DOHH2 (cell line): ENCODE data around the gene FBRSL1.

Experiments used
- H3F3A ChIP-seq: fragments of 200-600 bp; sonication (generic), shearing (Covaris generic); 2 replicates; pipeline ENCODE4 v1.6.0; 2016; ENCODE audit warnings: antibody characterized with exemption, mild to moderate bottlenecking; ENCODE audit not compliant: control insufficient read depth, insufficient read depth
- H3K27ac ChIP-seq: fragments of 200-600 bp; sonication (generic); 2 replicates; pipeline ENCODE4 v1.5.1; 2014; ENCODE audit warnings: low read depth, mild to moderate bottlenecking, low read length, moderate library complexity
- H3K27me3 ChIP-seq: fragments of 200-600 bp; sonication (generic); 2 replicates; pipeline ENCODE4 v1.6.1; 2014; ENCODE audit warnings: mild to moderate bottlenecking, low read length, mixed read lengths; ENCODE audit not compliant: control insufficient read depth
- H3K36me3 ChIP-seq: fragments of 200-600 bp; sonication (generic); 2 replicates; pipeline ENCODE4 v1.6.1; 2014; ENCODE audit warnings: mild to moderate bottlenecking, low read length, moderate library complexity, mixed read lengths; ENCODE audit not compliant: control insufficient read depth
- H3K4me1 ChIP-seq: fragments of 200-600 bp; sonication (generic); 2 replicates; pipeline ENCODE4 v1.6.1; 2014; ENCODE audit warnings: mild to moderate bottlenecking, low read length, mixed read lengths; ENCODE audit not compliant: control insufficient read depth
- H3K4me2 ChIP-seq: fragments of 200-600 bp; sonication (generic); 2 replicates; pipeline ENCODE4 v1.6.0; 2014; ENCODE audit warnings: mild to moderate bottlenecking, low read length, moderate library complexity
- H3K4me3 ChIP-seq: fragments of 200-600 bp; sonication (generic); 2 replicates; pipeline ENCODE4 v1.5.1; 2014; ENCODE audit warnings: mild to moderate bottlenecking, low read length, mixed read lengths
- H3K79me2 ChIP-seq: fragments of 200-600 bp; sonication (generic); 2 replicates; pipeline ENCODE4 v1.6.1; 2014; ENCODE audit warnings: mild to moderate bottlenecking, low read length, mixed read lengths; ENCODE audit not compliant: control insufficient read depth
- H3K9me2 ChIP-seq: fragments of 200-600 bp; sonication (generic); replicated peaks from 2 replicates; pipeline ENCODE4 v1.6.1; 2014; ENCODE audit warnings: mild to moderate bottlenecking, low read length, mixed read lengths; ENCODE audit not compliant: control insufficient read depth
- H3K9me3 ChIP-seq: fragments of 200-600 bp; sonication (generic); 2 replicates; pipeline ENCODE4 v1.6.1; 2014; ENCODE audit warnings: antibody characterized with exemption, low read length, mixed read lengths; ENCODE audit not compliant: control insufficient read depth, insufficient read depth
- H4K20me1 ChIP-seq: fragments of 200-600 bp; sonication (generic); 2 replicates; pipeline ENCODE4 v1.6.0; 2014; ENCODE audit warnings: low read depth, mild to moderate bottlenecking, antibody characterized with exemption, low read length, moderate library complexity; ENCODE audit not compliant: control insufficient read depth, insufficient read depth
- EZH2phosphoT487 ChIP-seq: fragments of 200-600 bp; sonication (generic); IDR thresholded peaks from 2 replicates; pipeline ENCODE4 v1.6.1; 2017; ENCODE audit warnings: borderline replicate concordance, mild to moderate bottlenecking, antibody characterized with exemption, low read length, moderate library complexity, mixed read lengths
- TF ChIP-seq, protein P1 (sequence below): fragments of 200-600 bp; sonication (generic); IDR thresholded peaks from one replicate; pipeline ENCODE4 v1.5.1; 2014; ENCODE audit warnings: antibody characterized with exemption, mild to moderate bottlenecking, low read depth, low read length; ENCODE audit not compliant: poor library complexity, severe bottlenecking

FBRSL1 gene

GRCh38 chr12:132491138-132491663 is 1.2 kb downstream of the FBRSL1 start:
- TF ChIP-seq EZH2phosphoT487 = no peak
- TF ChIP-seq, protein P1, sequence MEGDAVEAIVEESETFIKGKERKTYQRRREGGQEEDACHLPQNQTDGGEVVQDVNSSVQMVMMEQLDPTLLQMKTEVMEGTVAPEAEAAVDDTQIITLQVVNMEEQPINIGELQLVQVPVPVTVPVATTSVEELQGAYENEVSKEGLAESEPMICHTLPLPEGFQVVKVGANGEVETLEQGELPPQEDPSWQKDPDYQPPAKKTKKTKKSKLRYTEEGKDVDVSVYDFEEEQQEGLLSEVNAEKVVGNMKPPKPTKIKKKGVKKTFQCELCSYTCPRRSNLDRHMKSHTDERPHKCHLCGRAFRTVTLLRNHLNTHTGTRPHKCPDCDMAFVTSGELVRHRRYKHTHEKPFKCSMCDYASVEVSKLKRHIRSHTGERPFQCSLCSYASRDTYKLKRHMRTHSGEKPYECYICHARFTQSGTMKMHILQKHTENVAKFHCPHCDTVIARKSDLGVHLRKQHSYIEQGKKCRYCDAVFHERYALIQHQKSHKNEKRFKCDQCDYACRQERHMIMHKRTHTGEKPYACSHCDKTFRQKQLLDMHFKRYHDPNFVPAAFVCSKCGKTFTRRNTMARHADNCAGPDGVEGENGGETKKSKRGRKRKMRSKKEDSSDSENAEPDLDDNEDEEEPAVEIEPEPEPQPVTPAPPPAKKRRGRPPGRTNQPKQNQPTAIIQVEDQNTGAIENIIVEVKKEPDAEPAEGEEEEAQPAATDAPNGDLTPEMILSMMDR = no peak
- no peak overlapping the region for H3K27ac ChIP-seq

GRCh38 chr12:132491761-132492378 is 1.9 kb downstream of the FBRSL1 start:
- Histone ChIP-seq H3K4me3 (peak overlapping the region; percentile 79), H3K9me2 (no peaks in the 10 kb centered on the region), H4K20me1 (peaks cover 22% of the 10 kb centered on the region), H3K4me2 (peak overlapping the region; percentile 68), H3K79me2 (peaks cover 63% of the 10 kb centered on the region), H3K27me3 (peaks cover 13% of the 10 kb centered on the region), H3F3A (peaks cover 3% of the 10 kb centered on the region), H3K9me3 (no peaks in the 10 kb centered on the region), H3K4me1 (peaks cover 34% of the 10 kb centered on the region), H3K27ac (no peak overlapping the region), H3K36me3 (peaks cover 5% of the 10 kb centered on the region; the same call in 1 of the 2 replicates)
- TF ChIP-seq, protein P1 = no peak
- TF ChIP-seq EZH2phosphoT487 = no peak

More at GRCh38 chr12:132491138-132491663, 1.2 kb downstream of the FBRSL1 start:
- Histone ChIP-seq H3K4me3 (peak overlapping the region; percentile 79), H3K79me2 (peaks cover 56% of the 10 kb centered on the region), H3K4me2 (peak overlapping the region; percentile 68), H3F3A (peaks cover 3% of the 10 kb centered on the region), H3K9me2 (no peaks in the 10 kb centered on the region), H3K27me3 (peaks cover 18% of the 10 kb centered on the region), H4K20me1 (peaks cover 22% of the 10 kb centered on the region), H3K4me1 (peaks cover 34% of the 10 kb centered on the region), H3K9me3 (no peaks in the 10 kb centered on the region), H3K36me3 (peaks cover 5% of the 10 kb centered on the region; the same call in 1 of the 2 replicates)

- Histone ChIP-seq H3K4me1 (peaks cover 32% of the 10 kb centered on the region), H3K9me3 (no peaks in the 10 kb centered on the region), H3K36me3 (peaks cover 5% of the 10 kb centered on the region; the same call in 1 of the 2 replicates), H3K4me2 (peak overlapping the region; percentile 68; the same call in 1 of the 2 replicates), H3K9me2 (no peaks in the 10 kb centered on the region), H3K27ac (no peak overlapping the region), H4K20me1 (peaks cover 22% of the 10 kb centered on the region), H3K4me3 (no peak overlapping the region), H3K27me3 (peaks cover 12% of the 10 kb centered on the region), H3F3A (peaks cover 3% of the 10 kb centered on the region), H3K79me2 (peaks cover 69% of the 10 kb centered on the region)
- TF ChIP-seq, protein P1 = no peak
- no peak for TF ChIP-seq EZH2phosphoT487
Observed at GRCh38 chr12:132492522-132492921, 2.6 kb downstream of the FBRSL1 start.
